Anterior cingulate cortex (tissue), 58 donors: ENCODE data around the gene SMYD3.

Experiments used
- DNase-seq, 58 donors: peaks; one replicate each; lab custom pipeline; 2025; lab: John Stamatoyannopoulos, UW

Gene SMYD3

DNA sequence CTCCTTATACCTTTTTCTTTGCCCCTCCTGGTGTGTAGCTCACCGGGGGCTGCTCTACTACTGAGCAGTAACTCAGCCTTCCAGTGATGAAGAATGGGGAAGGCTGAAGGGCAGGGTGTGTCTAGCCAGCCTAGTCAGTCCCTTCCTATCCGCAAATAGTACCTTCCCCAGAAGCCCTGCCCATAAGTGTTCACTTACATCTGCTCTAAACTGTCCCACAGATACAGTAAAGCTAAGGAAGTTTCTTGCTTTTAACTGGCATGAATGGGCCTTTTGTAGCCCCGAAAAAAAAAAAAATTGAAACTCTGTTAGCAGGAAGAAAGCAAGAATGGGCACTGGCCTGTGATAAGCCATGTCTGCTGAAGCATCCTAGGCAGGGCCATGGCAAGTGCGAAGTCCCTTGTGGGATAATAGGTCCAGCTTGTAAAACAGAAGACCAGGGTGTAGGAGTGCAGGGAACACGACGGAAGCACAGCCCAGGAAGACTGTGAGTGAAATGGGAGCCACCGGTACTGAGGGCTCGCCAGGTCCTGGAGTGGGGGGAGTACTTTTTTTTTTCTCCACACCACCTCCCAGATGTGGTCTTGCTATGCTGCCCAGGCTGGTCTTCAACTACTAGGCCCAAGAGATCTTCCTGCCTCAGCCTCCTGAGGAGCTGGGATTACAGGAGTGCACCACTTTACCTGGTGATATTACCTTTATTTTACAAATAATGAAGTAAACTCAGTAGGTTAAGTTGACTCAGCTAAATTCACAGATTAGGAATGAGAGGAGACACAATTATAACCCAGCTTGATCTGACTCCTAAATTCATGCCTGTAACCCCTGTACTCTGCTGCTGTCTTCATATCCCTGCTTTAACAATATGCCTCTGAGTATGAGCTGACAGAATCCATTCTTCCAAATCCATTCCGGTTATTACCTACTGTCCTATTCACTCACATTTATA lies 347.5 kb downstream of the SMYD3 start:
- no peak for DNase-seq

DNA sequence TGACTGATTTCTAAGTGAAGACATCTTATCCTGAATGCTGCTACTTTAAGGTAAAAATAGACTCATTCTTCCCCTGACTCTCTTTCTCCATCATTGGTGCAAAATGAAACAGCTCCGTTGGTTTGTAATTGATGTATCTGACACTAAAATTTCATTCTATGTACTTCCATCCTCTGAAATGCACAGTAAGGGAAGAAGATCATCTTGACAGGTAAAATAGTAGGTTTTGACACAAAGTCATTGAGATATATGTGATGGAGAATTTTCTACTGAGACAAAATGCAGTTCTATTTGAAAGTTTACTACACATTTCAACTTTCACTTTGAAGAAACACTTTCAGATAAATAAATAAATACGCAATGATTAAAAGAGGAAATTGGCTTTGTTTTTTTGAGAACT lies 348.9 kb downstream of the SMYD3 start:
- DNase-seq = no peak

DNA sequence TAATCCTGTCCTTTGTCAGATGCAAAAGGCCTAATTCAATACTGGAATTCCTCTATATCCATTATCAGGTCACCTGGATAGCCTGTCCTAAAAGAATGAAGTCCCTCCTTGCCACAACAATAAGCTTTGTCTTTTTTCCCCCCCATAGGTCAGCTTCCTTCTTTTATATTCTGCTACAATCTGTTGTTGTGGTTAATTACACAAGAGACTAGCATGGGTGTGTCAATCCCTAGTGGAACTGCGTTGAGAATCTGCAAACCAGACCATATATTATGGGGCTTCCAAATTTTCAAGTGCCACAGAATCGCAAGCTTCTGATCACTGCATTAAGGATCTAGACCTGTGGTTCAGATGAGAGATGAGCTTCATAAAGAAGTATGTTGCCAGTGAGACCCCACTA lies 349.6 kb downstream of the SMYD3 start:
- no peak for DNase-seq

DNA sequence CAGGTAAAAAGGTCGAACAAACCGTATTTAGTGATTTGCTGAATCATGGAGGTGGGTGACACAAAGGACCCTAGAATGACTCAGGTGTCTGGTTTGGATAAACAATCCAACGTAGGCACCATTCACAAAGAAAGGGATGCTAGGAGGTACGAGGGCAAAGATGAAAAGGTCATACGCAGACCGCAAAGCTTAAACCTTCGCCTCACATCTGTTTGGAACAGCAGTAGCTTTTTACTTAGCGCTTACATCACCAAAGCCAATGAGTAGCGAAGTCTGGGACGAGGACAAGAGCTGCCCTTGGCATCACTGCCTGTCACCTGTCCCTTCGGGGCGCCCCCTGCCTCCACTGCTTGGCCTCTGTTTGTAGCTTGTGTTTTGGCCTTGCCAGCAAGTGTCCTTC lies 350.2 kb downstream of the SMYD3 start:
- DNase-seq = no peak

DNA sequence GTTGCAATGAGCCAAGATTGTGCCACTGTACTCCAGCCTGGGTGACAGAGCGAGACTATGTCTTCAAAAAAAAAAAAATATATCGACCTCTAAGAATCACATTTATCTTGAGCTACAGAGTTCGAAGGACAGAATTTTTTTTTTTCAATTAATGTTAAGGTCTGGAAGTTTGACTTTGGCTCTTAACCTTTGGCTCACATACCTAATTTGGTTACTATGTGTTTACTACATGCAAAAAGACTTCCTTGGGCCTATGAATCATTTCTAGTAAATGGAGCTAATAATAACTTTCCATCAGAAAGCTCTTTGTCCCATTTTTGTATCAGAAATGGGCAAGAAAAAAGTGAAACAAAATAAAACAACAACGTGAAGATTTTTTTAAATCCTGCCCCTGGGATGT lies 351.2 kb downstream of the SMYD3 start:
- DNase-seq = no peak

DNA sequence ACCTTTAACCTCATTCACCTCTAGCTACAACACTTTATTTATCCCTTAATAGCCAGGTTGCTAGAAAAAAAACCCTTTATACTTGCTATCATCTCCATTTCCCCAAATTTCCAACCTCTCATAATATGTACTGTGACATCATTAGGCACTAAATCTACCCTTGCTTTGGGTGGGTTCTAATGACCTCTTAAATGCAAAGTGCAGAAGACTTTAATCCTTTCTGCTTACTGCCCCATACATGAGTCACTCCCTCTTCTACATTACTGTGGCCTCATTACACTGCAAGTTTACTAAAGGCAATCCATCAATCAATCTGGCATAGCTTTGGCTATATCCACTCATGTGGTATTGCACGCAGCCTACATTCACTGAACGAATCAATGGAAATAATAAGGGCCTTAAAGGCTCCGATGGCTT lies 353.3 kb downstream of the SMYD3 start:
- no peak for DNase-seq

DNA sequence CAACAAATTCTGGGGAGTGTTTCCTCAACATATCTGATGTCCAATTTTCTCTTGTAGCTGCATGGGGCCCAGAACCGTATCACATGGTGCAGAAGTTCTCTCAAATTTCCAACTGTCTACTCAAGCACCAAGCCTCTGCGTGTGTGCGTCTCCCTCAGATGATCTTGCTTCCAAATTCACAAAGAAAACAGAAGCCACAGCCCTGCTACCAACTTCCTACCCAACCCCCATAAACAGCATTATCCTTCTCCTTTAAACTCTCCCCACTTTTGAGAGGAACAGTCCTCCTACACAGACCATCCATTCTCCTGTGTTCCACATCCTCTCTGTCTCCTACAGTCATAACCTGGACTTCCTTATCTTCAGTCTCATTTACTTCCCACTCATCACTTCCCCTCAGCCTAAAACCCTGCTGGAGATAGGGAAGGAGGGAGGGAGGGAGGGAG lies 354.1 kb downstream of the SMYD3 start:
- DNase-seq = no peak

DNA sequence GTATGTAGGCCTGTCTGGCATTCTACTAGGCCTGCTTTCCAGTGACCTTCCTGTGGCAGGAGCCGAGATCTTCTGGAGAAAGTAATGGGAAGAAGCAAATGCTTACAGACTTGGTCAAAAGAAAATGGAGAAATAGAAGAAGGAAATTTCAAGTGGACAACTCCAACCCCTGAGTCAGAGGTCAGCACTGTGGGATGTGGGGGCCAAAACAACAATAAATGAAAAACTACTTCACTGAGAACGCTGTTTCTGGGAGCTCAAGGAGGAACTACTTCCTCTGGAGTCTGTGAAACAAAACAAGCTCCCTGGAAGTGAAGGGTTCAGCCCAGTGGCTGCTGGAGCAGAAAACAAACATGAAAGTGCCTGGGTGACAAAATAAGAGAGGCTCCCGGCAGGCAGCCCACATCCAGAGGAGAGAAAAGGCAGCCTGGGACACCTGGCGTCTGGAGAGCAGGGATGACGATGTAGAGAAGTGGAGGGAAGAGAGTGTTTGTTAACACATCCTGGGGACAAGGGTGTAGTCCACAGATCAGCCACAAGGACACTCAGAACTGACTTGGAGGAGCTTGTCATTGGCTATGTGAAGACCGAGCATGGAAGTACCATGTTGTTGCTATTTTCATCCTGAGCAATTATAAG lies 355.2 kb downstream of the SMYD3 start:
- no peak for DNase-seq

DNA sequence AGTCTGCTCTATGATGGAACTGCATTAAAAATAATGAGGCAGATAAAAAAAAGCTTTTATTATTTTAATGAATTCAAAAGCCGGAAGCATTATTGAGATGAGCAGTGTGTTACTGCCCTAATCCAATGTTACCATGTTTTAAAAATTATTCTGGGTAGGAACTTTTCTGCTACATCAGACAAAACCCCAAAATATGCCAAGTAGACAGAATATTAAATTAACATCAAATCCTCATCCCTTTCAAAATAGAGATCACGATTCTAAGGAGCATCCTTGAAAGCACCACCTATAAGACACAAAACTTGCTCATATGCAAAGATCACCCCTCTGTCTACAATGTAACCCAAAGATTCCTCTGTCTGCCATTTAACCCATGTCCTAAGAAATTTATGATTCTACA lies 357.5 kb downstream of the SMYD3 start:
- DNase-seq = no peak

DNA sequence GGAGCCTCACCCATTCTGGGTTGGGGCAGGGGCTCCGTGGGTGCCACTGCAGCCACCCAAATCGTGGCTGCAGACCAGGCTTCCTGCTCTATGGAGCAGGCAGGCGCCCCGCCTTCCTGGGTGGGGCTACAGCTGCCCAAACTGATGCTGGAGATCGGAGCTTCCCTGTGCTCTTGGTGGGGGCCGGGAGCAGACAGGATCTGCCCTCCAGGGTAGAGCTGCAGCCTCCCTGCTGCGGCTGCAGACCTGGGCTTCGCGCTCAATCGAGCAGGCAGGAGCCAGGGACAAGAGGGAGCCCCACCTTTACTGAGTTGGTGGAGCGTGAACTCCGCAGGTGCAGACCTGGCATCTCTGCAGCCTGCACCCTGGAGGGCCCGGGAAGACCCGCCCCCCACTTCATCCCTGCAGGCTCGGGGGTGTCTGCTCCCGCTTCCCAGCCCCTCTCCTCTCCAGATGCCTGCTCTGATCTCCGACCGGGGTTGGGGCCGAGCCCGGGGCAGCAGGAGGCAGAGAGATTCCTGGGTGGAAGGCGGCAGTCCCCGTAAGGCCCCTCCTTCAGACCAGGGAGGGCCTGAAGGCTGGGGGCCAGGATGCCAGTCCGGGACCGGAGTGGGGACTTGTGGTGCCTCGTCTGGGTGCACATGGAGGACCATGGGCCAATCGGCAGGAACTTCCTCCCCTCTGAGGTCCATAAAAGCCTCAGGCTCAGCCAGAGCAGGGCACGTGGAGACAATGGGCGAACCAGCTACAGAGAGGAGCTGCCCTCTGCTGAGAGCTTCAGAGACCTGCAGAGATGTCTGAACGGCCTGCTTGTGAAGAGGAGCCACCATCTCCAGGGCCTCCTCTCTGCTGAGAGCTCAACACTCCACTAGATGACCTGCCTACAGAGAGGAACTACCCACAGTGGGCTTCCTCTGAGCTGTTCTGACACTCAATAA lies 359.3 kb downstream of the SMYD3 start:
- DNase-seq = no peak

DNA sequence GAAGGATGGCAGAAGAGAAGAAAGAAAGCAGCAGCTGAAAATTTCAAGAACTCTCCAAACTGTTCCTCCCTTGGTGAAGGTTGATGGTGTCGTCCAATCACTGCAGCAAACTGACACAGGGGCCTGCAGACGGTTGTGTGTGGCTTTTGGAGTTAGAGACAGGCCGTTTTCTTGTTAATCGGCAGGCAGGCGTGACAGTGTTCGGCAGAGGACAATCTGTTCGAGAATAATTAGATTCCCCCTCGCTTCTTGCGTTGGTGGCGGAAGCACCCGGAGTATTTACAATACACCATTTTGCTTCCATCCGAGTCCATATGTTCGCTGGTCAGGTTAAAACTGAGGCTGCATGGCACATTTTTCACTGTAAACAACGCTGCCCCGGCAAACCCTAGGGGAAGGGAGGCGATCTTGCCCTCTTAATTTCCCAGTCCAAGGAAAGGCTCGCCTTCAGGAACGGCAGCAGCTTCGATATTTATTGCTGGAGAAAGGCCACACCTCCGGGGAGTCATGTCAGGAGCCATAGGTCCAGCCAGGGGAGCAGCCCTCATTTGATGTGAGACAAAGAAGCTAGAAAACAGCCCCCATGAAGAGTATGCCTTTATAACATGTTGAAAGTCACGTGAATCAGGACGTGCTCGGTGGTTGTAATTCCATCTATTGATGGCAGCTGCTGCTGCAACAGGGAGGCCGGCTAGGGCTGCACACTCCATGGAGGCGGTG lies 360.1 kb downstream of the SMYD3 start:
- DNase-seq = no peak

DNA sequence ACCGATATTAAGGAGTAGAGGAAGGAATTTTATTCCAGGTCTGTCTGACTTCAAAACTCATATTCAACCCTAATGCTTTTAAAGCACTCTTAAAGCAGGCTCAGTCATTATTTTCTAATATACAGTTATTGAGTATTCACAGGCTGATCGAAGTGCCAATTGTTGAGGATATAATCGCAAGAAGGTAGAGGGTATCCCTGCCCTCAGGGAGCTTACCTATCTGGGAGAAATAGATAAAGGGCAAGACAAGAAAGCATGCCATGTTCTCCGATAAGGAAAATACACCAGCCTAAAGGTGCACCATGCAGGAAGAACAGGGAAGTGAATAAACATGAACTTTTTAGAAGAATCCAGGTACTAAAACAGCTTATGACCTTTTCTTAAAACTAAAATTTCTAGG lies 361.2 kb downstream of the SMYD3 start:
- no peak for DNase-seq

DNA sequence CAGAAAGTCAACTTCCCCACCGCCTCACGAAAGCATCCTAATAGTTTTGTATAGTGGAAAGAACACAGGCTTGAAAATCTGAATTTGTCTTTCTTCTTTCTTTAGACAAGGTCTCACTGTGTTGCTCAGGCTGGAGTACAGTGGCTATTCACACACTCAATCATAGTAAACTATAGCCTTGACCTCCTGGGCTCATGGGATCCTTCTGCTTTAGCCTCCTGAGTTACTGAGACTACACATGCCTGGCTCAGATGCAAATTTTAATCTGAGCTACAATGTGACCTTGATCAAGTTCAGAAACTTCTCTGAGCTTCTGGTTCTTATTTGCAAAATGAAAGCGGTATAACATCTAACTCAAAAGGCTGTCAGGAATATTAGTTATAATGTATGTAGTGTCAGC lies 362.1 kb downstream of the SMYD3 start:
- no peak for DNase-seq

DNA sequence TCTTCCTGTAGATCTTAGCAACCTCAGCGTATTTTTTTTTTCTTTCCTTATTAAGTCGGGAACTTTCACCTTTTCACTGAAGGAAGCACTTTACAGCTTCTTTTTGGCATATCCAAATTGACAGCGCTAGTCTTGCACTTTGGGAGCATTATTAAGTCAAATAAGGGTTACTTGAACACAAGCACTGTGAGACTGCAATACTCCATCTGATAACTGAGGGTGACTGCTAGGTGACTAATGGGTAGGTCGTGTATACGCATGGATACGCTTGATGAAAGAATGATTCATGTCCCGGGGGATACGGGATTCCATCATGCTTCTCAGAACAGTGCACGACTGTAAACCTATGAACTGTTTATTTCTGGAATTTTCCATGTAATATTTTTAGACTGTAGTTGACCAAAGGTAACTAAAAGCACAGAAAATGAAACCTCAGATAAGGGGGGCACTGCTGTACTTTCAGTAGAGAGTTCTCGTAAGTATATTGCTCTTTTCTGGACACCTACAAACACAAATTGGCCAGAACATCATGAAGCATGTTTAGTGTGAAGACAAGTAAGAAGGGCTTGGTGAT lies 364.7 kb downstream of the SMYD3 start:
- no peak for DNase-seq

DNA sequence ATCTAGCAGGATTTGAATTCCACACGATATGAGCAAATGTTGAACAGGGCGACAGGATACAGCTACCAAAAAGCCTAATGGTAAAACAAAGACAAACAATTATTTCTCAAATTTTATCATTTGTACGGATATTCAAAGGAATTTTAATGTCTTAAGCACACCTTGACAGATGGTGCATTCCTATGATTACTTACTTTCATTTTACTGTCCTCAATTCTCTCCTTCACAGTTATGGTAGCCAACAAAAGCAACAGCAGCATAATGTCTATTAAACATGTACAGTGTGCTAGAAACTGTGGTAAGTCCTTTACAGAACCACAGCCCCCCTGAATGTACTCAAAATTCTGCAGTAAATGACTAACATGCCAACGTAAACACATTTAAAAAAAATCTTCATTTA lies 365.8 kb downstream of the SMYD3 start:
- DNase-seq = no peak

DNA sequence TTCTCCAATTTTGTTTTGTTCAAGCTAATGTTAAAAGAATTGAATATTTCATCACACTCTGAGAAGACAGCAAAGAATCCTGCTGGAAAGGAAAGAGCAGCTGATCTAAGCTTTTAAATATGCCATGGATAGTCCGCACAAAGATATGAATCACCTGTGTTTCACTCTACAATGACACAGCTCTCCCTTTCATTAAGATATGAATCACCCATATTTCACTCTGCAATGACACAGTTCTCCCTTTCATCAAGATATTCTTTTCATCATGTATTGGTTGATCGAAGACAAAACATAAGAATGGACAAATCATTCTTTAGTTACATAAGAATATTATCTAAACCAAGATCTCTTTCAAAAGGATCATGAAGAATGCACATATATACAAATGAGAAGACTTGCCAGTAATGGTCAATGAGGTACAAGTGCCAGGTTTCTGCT lies 367.3 kb downstream of the SMYD3 start:
- no peak for DNase-seq

DNA sequence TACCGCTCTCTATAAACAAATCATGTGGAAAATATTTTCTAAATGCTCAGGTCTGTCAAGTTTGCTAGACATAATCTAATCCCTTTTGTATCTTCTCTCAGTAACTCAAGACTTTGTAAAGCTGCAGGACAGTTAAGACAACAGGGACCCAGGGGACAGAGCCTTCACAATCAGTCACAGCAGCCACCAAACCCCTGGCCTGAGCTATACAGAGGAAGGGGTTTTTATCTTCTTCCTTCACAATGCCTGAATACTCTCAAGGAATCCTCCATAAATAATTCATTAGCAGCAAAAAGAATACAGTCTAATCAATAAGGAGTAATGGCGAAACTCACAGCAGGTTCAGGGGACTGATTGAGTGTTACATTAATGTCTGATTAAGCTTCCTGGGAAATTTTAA lies 368.3 kb downstream of the SMYD3 start:
- DNase-seq = no peak

DNA sequence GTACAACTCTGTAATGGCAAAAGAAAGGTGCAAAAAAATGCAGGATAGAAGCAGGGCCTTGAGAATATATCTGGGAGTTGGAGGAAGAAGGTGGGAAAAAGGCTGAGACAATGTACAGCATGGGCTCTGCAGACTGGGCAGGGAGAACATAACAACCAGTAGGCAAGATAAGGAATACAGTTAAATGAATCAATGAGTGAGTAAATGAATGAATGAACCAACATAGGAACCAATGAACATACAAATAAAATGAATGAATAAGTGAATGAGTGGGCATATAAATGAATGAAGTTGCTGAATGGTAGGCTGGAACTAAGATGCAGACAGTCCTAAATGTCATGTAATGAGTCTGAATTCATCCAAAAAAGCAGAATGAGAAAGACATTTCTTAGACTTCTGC lies 370.6 kb downstream of the SMYD3 start:
- no peak for DNase-seq

DNA sequence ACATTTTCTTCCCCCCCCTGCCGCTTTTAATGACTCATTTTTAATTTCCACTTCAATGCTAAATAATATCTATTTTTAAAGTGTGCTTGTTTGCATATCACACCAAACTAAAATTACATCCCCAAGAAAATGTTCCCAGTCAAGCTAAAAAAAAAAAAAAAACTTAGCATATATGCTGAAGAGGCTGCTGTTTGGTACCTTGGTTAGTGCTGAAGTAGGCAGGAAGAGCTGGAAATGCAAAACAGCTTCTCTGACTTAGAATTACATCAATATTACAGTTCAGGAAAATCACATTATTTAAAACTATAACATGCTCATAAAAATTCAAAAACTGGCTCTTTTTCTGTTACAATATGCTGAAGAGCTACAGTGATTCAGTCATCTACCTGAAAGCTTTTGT lies 372.3 kb downstream of the SMYD3 start:
- no peak for DNase-seq

DNA sequence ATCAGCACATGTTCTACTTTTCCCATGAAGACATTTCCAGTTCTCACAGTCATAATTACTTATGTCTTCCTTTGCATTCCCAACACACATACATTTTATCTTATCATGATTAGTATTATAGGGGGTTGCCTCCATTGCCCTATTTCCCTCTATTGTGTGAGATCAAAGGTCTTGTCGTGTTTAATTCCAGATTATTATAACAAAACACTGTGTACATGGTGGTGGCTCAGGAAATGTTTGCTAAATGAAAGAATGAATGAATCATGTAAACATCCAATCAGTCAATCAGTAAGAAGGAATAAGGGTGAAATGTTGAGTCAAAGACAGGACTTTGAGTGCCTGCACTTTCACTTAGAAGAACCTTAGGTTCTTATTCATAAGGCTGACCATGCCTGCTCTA lies 376.0 kb downstream of the SMYD3 start:
- DNase-seq = no peak
